HepG2 (cell line): ENCODE measurements around the gene DNAJC1. TPM values are rescaled to one million over a fixed set of nuclear protein-coding genes. Genes with fewer than 3 reads are reported as not detected.

Source experiments
- ATM ChIP-seq: fragments of 450-650 bp; IDR thresholded peaks from 2 replicates; pipeline ENCODE4 v1.7.1; 2017; ENCODE audit warnings: mild to moderate bottlenecking, borderline replicate concordance
- CHCHD3 ChIP-seq: sonication (generic); formaldehyde crosslinking; IDR thresholded peaks from 2 replicates; pipeline ENCODE4 v1.8.0; 2022; ENCODE audit warnings: mild to moderate bottlenecking, missing genetic modification reagents, moderate library complexity
- FOXA1 ChIP-seq, 2 experiments: fragments of 450-650 bp in 1 of 2; sonication (generic) in 1 of 2; formaldehyde crosslinking in 1 of 2; IDR thresholded peaks; 2 replicates each; pipeline versions ENCODE4 v1.4.0 to v1.6.1; 2016 to 2020; ENCODE audit warnings: missing genetic modification reagents in 1 of 2
- FOXA3 ChIP-seq: IDR thresholded peaks from 2 replicates; pipeline ENCODE4 v1.6.1; 2016; ENCODE audit warnings: missing genetic modification reagents, missing compliant biosample characterization
- HNRNPL ChIP-seq: fragments of 200-400 bp; formaldehyde crosslinking; IDR thresholded peaks from 2 replicates; pipeline ENCODE4 v1.6.1; 2017; ENCODE audit warnings: mild to moderate bottlenecking, low read depth, low read length
- IKZF5 ChIP-seq: IDR thresholded peaks from 2 replicates; pipeline ENCODE4 v1.6.1; 2018; ENCODE audit warnings: missing genetic modification reagents, mild to moderate bottlenecking, missing compliant biosample characterization
- MTF2 ChIP-seq: sonication (generic); formaldehyde crosslinking; IDR thresholded peaks from 2 replicates; pipeline ENCODE4 v1.5.0; 2020; ENCODE audit warnings: missing genetic modification reagents, borderline replicate concordance
- NR2F6 ChIP-seq, 2 experiments: IDR thresholded peaks; 2 replicates each; pipeline ENCODE4 v1.6.1; 2016; ENCODE audit warnings: antibody characterized with exemption in 1 of 2, mild to moderate bottlenecking in 1 of 2
- PITX1 ChIP-seq: sonication (generic); formaldehyde crosslinking; IDR thresholded peaks from 2 replicates; pipeline ENCODE4 v1.5.1; 2020; ENCODE audit warnings: mild to moderate bottlenecking, missing genetic modification reagents
- POGZ ChIP-seq: sonication (generic); formaldehyde crosslinking; IDR thresholded peaks from 2 replicates; pipeline ENCODE4 v1.4.0; 2020; ENCODE audit warnings: mild to moderate bottlenecking, missing genetic modification reagents
- POLR2AphosphoS5 ChIP-seq: IDR thresholded peaks from 2 replicates; pipeline ENCODE4 v1.6.1; 2012; ENCODE audit warnings: low read depth, low read length
- PPARG ChIP-seq: conservative IDR thresholded peaks from 2 replicates; pipeline ENCODE4 v1.6.1; 2016; ENCODE audit warnings: missing biosample characterization, missing genetic modification reagents
- SALL1 ChIP-seq: sonication (generic); formaldehyde crosslinking; IDR thresholded peaks from 2 replicates; pipeline ENCODE4 v1.8.0; 2022; ENCODE audit warnings: mild to moderate bottlenecking, missing genetic modification reagents
- SMC3 ChIP-seq: IDR thresholded peaks from 2 replicates; pipeline ENCODE4 v1.6.1; 2011; ENCODE audit warnings: low read length, improper control_type of control experiment
- STAG1 ChIP-seq: sonication (generic); formaldehyde crosslinking; IDR thresholded peaks from 2 replicates; pipeline ENCODE4 v1.4.0; 2020; ENCODE audit warnings: missing genetic modification reagents
- TEAD3 ChIP-seq: optimal IDR thresholded peaks from 2 replicates; pipeline ENCODE3; 2016; ENCODE audit warnings: borderline replicate concordance
- XRCC5 ChIP-seq: fragments of 200-400 bp; formaldehyde crosslinking; optimal IDR thresholded peaks from 2 replicates; pipeline ENCODE3; 2017; ENCODE audit warnings: mild to moderate bottlenecking, low read length
- YY1 ChIP-seq: IDR thresholded peaks from 2 replicates; pipeline ENCODE4 v1.6.1; 2011; ENCODE audit warnings: low read length, low read depth, moderate library complexity, mild to moderate bottlenecking; ENCODE audit not compliant: insufficient read depth, insufficient replicate concordance
- ZBTB38 ChIP-seq: sonication (generic); formaldehyde crosslinking; IDR thresholded peaks from 2 replicates; pipeline ENCODE4 v1.5.1; 2020; ENCODE audit warnings: mild to moderate bottlenecking, missing genetic modification reagents
- ZMAT3 ChIP-seq: sonication (generic); formaldehyde crosslinking; conservative IDR thresholded peaks from 2 replicates; pipeline ENCODE4 v1.7.0; 2021; ENCODE audit warnings: missing genetic modification reagents
- ZNF180 ChIP-seq: sonication (generic); formaldehyde crosslinking; IDR thresholded peaks from 2 replicates; pipeline ENCODE4 v1.4.0; 2020; ENCODE audit warnings: low read depth, missing genetic modification reagents, borderline replicate concordance
- ZNF275 ChIP-seq: sonication (generic); formaldehyde crosslinking; IDR thresholded peaks from 2 replicates; pipeline ENCODE4 v1.8.0; 2022; ENCODE audit warnings: missing genetic modification reagents, mild to moderate bottlenecking, inconsistent platforms, borderline replicate concordance
- ZNF331 ChIP-seq: sonication (generic); formaldehyde crosslinking; IDR thresholded peaks from 2 replicates; pipeline ENCODE4 v1.4.0; 2020; ENCODE audit warnings: missing genetic modification reagents
- ZNF672 ChIP-seq: sonication (generic); formaldehyde crosslinking; IDR thresholded peaks from 2 replicates; pipeline ENCODE4 v1.8.1; 2022; ENCODE audit warnings: missing genetic modification reagents
- ZNF709 ChIP-seq: sonication (generic); formaldehyde crosslinking; IDR thresholded peaks from 2 replicates; pipeline ENCODE4 v1.5.0; 2020; ENCODE audit warnings: mild to moderate bottlenecking, missing genetic modification reagents
- ZNF761 ChIP-seq: sonication (generic); formaldehyde crosslinking; conservative IDR thresholded peaks from 2 replicates; pipeline ENCODE4 v1.4.0; 2020; ENCODE audit warnings: mild to moderate bottlenecking, missing genetic modification reagents
- polyA plus RNA-seq, 8 experiments: library from polyadenylated mRNA; depleted of rRNA in 3 of 8; stranded (reverse) in 7 of 8; unstranded in 1 of 8; fragments of >200 nt; fragmentation: Illumina TruSeq in 4 of 8; extraction: Trizol in 4 of 8; gene quantifications; 2 replicates each; pipeline versions ENCODE4 v1.2.1 to v1.2.3, GENCODE V29; 2011 to 2016; ENCODE audit warnings: low read depth in 4 of 8, missing spikeins in 1 of 8, mixed read lengths in 1 of 8; ENCODE audit not compliant: insufficient read depth in 1 of 8
- total RNA-seq, 5 experiments: library from RNA; depleted of rRNA; stranded (reverse); fragments of >200 nt; fragmentation: Illumina TruSeq; extraction: Trizol; gene quantifications; 2 replicates each; pipeline ENCODE4 v1.2.3, GENCODE V29; 2016; ENCODE audit warnings: low read depth in 1 of 5

DNAJC1 gene
- total and polyA plus RNA-seq, 2 of the 13 experiments (the other 11 are each of a cell fraction or from before 2014, with no cell fraction given): 9.9 to 16.6 TPM

DNA sequence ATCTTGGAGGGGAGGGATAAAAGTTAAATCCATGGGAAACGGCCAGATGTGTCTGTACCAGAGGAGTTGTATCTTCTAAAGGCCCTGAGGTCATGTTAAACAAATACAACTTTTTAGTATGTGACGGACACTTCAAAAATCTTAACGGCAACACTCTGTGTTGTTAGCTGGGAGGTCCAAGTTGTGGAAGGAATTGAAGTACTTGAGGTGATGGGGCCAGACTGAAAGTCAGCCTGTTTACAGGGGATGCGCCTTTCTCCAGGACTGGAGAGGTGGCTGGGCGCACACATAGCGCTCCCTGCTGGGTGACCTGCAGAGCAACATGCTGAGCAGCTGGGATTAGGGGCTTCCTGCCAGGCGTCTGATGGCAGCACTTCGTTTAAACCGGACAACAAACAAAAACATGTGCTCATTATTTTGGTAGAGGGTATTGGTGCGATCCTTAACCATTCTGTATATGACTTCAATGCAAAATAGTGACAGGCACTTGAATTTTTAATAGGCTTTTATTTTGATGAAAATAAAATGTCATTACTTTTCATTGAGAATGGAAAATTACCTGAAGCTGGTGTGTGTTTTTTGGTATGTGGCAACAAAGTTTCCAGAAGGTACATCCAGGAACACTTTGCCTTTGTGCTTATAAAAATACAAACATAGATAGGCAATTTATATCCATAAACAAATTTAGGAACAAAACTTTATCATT, 271.3 kb downstream of the DNAJC1 start (continued):
- TF ChIP-seq TEAD3 (CRISPR knock-in tag) (peak; percentile 41), PPARG (0 out of 2 replicates have a peak, but pooled peaks have one; percentile 16), IKZF5 (peak; percentile 27; the same call in 1 of the 2 replicates), MTF2 (CRISPR knock-in tag) (no peak), ZBTB38 (CRISPR knock-in tag) (peak; percentile 69; the same call in 1 of the 2 replicates), ZNF761 (CRISPR knock-in tag) (no peak), ZNF331 (CRISPR knock-in tag) (0 out of 2 replicates have a peak, but pooled peaks have one; percentile 24), ATM (no peak), FOXA3 (peak; percentile 38; the same call in 1 of the 2 replicates), ZNF180 (no peak), HNRNPL (no peak), PITX1 (CRISPR knock-in tag) (peak; percentile 35; the same call in 1 of the 2 replicates), YY1 (peak; percentile 15), POGZ (0 out of 2 replicates have a peak, but pooled peaks have one; percentile 26), NR2F6 (IDR thresholded peaks at IDR 0.05) (no peak), NR2F6 (CRISPR knock-in tag; IDR thresholded peaks at IDR 0.05) (0 out of 2 replicates have a peak, but pooled peaks have one; percentile 23), STAG1 (peak; percentile 89), POLR2AphosphoS5 (no peak), CHCHD3 (CRISPR knock-in tag) (no peak), SMC3 (peak; percentile 49), ZNF275 (CRISPR knock-in tag) (no peak), FOXA1 (IDR thresholded peaks at IDR 0.05) (no peak), FOXA1 (CRISPR knock-in tag; IDR thresholded peaks at IDR 0.05) (peak; percentile 38; the same call in 1 of the 2 replicates), ZNF672 (no peak), XRCC5 (peak; percentile 82), ZNF709 (no peak), ZMAT3 (CRISPR knock-in tag) (0 out of 2 replicates have a peak, but pooled peaks have one; percentile 36), SALL1 (CRISPR knock-in tag) (peak; percentile 30; the same call in 1 of the 2 replicates)
